GM23338 (cell line): ENCODE measurements around the gene OR4K1. TPM values are rescaled to one million over a fixed set of nuclear protein-coding genes. Genes with fewer than 3 reads are reported as not detected.
"Not testable (repeated sequence)": the region's sequence is repeated elsewhere in the genome, so short reads cannot be mapped to it uniquely, and the experiment has no call there.

Experiments
- ATAC-seq: fragments of 200-7000 bp; cut with Tn5 transposase; 3 replicates; pipeline ENCODE4 v1.9.1; 2020
- DNase-seq: peaks from one replicate; pipeline ENCODE4 v3.0.0-alpha.2; 2015; ENCODE audit warnings: low spot score
- H2AFZ ChIP-seq: fragments of 200-600 bp; sonication (generic); 2 replicates; pipeline ENCODE4 v1.8.0; 2016; ENCODE audit warnings: antibody characterized with exemption, mild to moderate bottlenecking, moderate library complexity
- H3F3A ChIP-seq: fragments of 200-600 bp; sonication (generic); replicated peaks from 2 replicates; pipeline ENCODE4 v1.8.0; 2017; ENCODE audit warnings: antibody characterized with exemption, mixed run types, low read depth
- H3K27ac ChIP-seq: fragments of 200-600 bp; sonication (generic); 2 replicates; pipeline ENCODE4 v1.6.1; 2016; ENCODE audit warnings: low read depth
- H3K27me3 ChIP-seq: fragments of 200-600 bp; sonication (generic); 2 replicates; pipeline ENCODE4 v1.8.0; 2016; ENCODE audit warnings: mild to moderate bottlenecking, mixed run types, moderate library complexity; ENCODE audit not compliant: insufficient read depth
- H3K36me3 ChIP-seq: fragments of 200-600 bp; sonication (generic); 2 replicates; pipeline ENCODE4 v1.8.0; 2016; ENCODE audit warnings: mild to moderate bottlenecking; ENCODE audit not compliant: insufficient read depth
- H3K4me1 ChIP-seq: fragments of 200-600 bp; sonication (generic); 2 replicates; pipeline ENCODE4 v1.8.0; 2016; ENCODE audit warnings: mild to moderate bottlenecking, moderate library complexity; ENCODE audit not compliant: insufficient read depth
- H3K4me2 ChIP-seq: fragments of 200-600 bp; sonication (generic); 2 replicates; pipeline ENCODE4 v1.7.1; 2017; ENCODE audit warnings: mixed run types
- H3K4me3 ChIP-seq: fragments of 200-600 bp; sonication (generic); 2 replicates; pipeline ENCODE4 v1.6.1; 2016; ENCODE audit warnings: mixed run types
- H3K79me2 ChIP-seq: fragments of 200-600 bp; sonication (generic); replicated peaks from 2 replicates; pipeline ENCODE4 v1.8.0; 2017; ENCODE audit warnings: mild to moderate bottlenecking; ENCODE audit not compliant: insufficient read depth
- H3K9me2 ChIP-seq: fragments of 200-600 bp; sonication (generic); 2 replicates; pipeline ENCODE4 v1.8.0; 2017; ENCODE audit not compliant: insufficient read depth
- H4K20me1 ChIP-seq: fragments of 200-600 bp; sonication (generic); replicated peaks from 2 replicates; pipeline ENCODE4 v1.8.0; 2017; ENCODE audit warnings: mild to moderate bottlenecking; ENCODE audit not compliant: insufficient read depth
- H3K27ac Mint-ChIP-seq: 2 replicates; pipeline ENCODE4 v1.8.0; 2020; ENCODE audit warnings: inconsistent platforms, mild to moderate bottlenecking, moderate library complexity, mixed read lengths
- H3K27me3 Mint-ChIP-seq: 3 replicates; pipeline ENCODE4 v1.8.0; 2022; ENCODE audit warnings: low read depth, mild to moderate bottlenecking, moderate library complexity, mixed read lengths, inconsistent platforms; ENCODE audit not compliant: insufficient read depth, poor library complexity
- H3K36me3 Mint-ChIP-seq: 3 replicates; pipeline ENCODE4 v1.8.0; 2021; ENCODE audit warnings: low read depth, mild to moderate bottlenecking, inconsistent platforms, moderate library complexity, mixed read lengths
- H3K4me1 Mint-ChIP-seq: 3 replicates; pipeline ENCODE4 v1.8.0; 2020; ENCODE audit warnings: mild to moderate bottlenecking, inconsistent platforms, mixed read lengths
- H3K4me3 Mint-ChIP-seq: 3 replicates; pipeline ENCODE4 v1.8.0; 2021; ENCODE audit warnings: moderate library complexity, mild to moderate bottlenecking, inconsistent platforms, mixed read lengths
- H3K9me3 Mint-ChIP-seq: 3 replicates; pipeline ENCODE4 v1.8.0; 2020; ENCODE audit warnings: moderate library complexity, mild to moderate bottlenecking, inconsistent platforms, mixed read lengths
- CREB1 ChIP-seq: fragments of 250-450 bp; sonication (Bioruptor Pico); IDR thresholded peaks from 2 replicates; pipeline ENCODE4 v1.5.0; 2020; ENCODE audit warnings: low read depth, mild to moderate bottlenecking, moderate library complexity
- CTCF ChIP-seq, 2 experiments: fragments of 200-600 bp in 1 of 2; sonication (generic) in 1 of 2; conservative IDR thresholded peaks; 2 replicates each; pipeline versions ENCODE4 v1.5.1 to v1.6.1; 2016 to 2017; ENCODE audit warnings: antibody characterized with exemption in 2 of 2, low read depth in 2 of 2, mild to moderate bottlenecking in 2 of 2, moderate library complexity in 1 of 2
- ETS1 ChIP-seq: IDR thresholded peaks from 2 replicates; pipeline ENCODE4 v1.6.1; 2016; ENCODE audit warnings: antibody characterized with exemption
- EZH2 ChIP-seq: fragments of 200-600 bp; sonication (generic); IDR thresholded peaks from one replicate; pipeline ENCODE4 v1.8.0; 2017; ENCODE audit warnings: antibody characterized with exemption, mild to moderate bottlenecking, low read depth; ENCODE audit not compliant: unreplicated experiment
- EZH2phosphoT487 ChIP-seq: fragments of 200-600 bp; sonication (generic); IDR thresholded peaks from one replicate; pipeline ENCODE4 v1.8.1; 2018; ENCODE audit warnings: antibody characterized with exemption; ENCODE audit not compliant: unreplicated experiment
- STAT1 ChIP-seq: IDR thresholded peaks from one replicate; pipeline ENCODE4 v1.6.1; 2016; ENCODE audit warnings: antibody characterized with exemption; ENCODE audit not compliant: unreplicated experiment
- polyA plus RNA-seq: library from polyadenylated mRNA; unstranded; fragments of >200 nt; fragmentation: Nextera tagmentation; extraction: Ambion mirVana; gene quantifications from 2 replicates; pipeline ENCODE4 v1.2.1, GENCODE V29; 2016
- total RNA-seq: library from RNA; depleted of rRNA; stranded (reverse); fragments of >200 nt; shearing (Covaris generic); gene quantifications from 2 replicates; pipeline ENCODE4 v1.2.3, GENCODE V29; 2014
- TF ChIP-seq, protein P1 (sequence below): fragments of 250-450 bp; sonication (Bioruptor Pico); IDR thresholded peaks from 2 replicates; pipeline ENCODE4 v1.5.0; 2020; ENCODE audit warnings: mild to moderate bottlenecking, moderate library complexity
- TF ChIP-seq, protein P2 (sequence below): IDR thresholded peaks from one replicate; pipeline ENCODE4 v1.6.1; 2018; ENCODE audit warnings: antibody characterized with exemption; ENCODE audit not compliant: unreplicated experiment

Gene OR4K1
- total and polyA plus RNA-seq, 2 experiments from 2014 or later, result not detected

GRCh38 chr14:19969735-19970134 lies 39.0 kb downstream of the OR4K1 start:
- not testable (repeated sequence) for H3K27me3 Mint-ChIP-seq, H3K79me2 ChIP-seq, H3K36me3 Mint-ChIP-seq, H3K4me1 ChIP-seq, H3K9me2 ChIP-seq, H3K4me1 Mint-ChIP-seq, H3K27ac ChIP-seq, H3K4me2 ChIP-seq, H3K27ac Mint-ChIP-seq, H4K20me1 ChIP-seq, H3K4me3 Mint-ChIP-seq, H2AFZ ChIP-seq, H3K4me3 ChIP-seq, ATAC-seq, DNase-seq, H3F3A ChIP-seq, H3K27me3 ChIP-seq, H3K36me3 ChIP-seq
- H3K9me3 Mint-ChIP-seq, result peaks cover 69% of the 10 kb centered on the region

DNA sequence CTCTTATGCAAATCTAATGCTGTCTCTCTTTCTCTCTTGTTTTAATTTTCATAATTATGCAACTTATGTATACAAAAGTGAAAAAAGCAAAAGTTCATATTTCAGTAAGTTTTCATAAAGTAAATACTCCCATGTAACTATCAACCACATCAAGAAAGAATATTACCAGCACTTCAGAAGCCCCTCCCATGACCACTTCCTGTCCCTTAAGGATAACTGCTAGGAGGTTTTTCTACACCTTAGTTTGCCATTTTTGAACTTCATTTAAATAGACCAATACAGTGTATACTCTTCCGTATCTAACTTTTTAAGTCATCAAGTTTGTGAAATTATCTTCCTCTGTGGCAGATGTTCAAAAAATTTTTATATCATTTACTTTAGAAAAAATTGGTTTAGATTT lies 44.1 kb downstream of the OR4K1 start:
- TF ChIP-seq, protein P1, sequence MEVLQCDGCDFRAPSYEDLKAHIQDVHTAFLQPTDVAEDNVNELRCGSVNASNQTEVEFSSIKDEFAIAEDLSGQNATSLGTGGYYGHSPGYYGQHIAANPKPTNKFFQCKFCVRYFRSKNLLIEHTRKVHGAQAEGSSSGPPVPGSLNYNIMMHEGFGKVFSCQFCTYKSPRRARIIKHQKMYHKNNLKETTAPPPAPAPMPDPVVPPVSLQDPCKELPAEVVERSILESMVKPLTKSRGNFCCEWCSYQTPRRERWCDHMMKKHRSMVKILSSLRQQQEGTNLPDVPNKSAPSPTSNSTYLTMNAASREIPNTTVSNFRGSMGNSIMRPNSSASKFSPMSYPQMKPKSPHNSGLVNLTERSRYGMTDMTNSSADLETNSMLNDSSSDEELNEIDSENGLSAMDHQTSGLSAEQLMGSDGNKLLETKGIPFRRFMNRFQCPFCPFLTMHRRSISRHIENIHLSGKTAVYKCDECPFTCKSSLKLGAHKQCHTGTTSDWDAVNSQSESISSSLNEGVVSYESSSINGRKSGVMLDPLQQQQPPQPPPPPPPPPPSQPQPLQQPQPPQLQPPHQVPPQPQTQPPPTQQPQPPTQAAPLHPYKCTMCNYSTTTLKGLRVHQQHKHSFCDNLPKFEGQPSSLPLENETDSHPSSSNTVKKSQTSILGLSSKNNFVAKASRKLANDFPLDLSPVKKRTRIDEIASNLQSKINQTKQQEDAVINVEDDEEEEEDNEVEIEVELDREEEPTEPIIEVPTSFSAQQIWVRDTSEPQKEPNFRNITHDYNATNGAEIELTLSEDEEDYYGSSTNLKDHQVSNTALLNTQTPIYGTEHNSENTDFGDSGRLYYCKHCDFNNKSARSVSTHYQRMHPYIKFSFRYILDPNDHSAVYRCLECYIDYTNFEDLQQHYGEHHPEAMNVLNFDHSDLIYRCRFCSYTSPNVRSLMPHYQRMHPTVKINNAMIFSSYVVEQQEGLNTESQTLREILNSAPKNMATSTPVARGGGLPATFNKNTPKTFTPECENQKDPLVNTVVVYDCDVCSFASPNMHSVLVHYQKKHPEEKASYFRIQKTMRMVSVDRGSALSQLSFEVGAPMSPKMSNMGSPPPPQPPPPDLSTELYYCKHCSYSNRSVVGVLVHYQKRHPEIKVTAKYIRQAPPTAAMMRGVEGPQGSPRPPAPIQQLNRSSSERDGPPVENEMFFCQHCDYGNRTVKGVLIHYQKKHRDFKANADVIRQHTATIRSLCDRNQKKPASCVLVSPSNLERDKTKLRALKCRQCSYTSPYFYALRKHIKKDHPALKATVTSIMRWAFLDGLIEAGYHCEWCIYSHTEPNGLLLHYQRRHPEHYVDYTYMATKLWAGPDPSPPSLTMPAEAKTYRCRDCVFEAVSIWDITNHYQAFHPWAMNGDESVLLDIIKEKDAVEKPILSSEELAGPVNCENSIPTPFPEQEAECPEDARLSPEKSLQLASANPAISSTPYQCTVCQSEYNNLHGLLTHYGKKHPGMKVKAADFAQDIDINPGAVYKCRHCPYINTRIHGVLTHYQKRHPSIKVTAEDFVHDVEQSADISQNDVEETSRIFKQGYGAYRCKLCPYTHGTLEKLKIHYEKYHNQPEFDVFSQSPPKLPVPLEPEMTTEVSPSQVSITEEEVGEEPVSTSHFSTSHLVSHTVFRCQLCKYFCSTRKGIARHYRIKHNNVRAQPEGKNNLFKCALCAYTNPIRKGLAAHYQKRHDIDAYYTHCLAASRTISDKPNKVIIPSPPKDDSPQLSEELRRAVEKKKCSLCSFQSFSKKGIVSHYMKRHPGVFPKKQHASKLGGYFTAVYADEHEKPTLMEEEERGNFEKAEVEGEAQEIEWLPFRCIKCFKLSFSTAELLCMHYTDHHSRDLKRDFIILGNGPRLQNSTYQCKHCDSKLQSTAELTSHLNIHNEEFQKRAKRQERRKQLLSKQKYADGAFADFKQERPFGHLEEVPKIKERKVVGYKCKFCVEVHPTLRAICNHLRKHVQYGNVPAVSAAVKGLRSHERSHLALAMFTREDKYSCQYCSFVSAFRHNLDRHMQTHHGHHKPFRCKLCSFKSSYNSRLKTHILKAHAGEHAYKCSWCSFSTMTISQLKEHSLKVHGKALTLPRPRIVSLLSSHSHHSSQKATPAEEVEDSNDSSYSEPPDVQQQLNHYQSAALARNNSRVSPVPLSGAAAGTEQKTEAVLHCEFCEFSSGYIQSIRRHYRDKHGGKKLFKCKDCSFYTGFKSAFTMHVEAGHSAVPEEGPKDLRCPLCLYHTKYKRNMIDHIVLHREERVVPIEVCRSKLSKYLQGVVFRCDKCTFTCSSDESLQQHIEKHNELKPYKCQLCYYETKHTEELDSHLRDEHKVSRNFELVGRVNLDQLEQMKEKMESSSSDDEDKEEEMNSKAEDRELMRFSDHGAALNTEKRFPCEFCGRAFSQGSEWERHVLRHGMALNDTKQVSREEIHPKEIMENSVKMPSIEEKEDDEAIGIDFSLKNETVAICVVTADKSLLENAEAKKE (CRISPR knock-in tag), result no peak
- TF ChIP-seq, protein P2, sequence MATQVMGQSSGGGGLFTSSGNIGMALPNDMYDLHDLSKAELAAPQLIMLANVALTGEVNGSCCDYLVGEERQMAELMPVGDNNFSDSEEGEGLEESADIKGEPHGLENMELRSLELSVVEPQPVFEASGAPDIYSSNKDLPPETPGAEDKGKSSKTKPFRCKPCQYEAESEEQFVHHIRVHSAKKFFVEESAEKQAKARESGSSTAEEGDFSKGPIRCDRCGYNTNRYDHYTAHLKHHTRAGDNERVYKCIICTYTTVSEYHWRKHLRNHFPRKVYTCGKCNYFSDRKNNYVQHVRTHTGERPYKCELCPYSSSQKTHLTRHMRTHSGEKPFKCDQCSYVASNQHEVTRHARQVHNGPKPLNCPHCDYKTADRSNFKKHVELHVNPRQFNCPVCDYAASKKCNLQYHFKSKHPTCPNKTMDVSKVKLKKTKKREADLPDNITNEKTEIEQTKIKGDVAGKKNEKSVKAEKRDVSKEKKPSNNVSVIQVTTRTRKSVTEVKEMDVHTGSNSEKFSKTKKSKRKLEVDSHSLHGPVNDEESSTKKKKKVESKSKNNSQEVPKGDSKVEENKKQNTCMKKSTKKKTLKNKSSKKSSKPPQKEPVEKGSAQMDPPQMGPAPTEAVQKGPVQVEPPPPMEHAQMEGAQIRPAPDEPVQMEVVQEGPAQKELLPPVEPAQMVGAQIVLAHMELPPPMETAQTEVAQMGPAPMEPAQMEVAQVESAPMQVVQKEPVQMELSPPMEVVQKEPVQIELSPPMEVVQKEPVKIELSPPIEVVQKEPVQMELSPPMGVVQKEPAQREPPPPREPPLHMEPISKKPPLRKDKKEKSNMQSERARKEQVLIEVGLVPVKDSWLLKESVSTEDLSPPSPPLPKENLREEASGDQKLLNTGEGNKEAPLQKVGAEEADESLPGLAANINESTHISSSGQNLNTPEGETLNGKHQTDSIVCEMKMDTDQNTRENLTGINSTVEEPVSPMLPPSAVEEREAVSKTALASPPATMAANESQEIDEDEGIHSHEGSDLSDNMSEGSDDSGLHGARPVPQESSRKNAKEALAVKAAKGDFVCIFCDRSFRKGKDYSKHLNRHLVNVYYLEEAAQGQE, result no peak
- no peak for TF ChIP-seq STAT1
- TF ChIP-seq EZH2, result no peak
- no peak for TF ChIP-seq EZH2phosphoT487
- TF ChIP-seq CTCF (conservative IDR thresholded peaks at IDR 0.05; ENCODE audit: low read depth in 2 of 2), result no peak
- TF ChIP-seq ETS1, result no peak
- TF ChIP-seq CREB1 (CRISPR knock-in tag), result no peak
- H3K36me3 ChIP-seq, result no peaks in the 10 kb centered on the region
- no peak overlapping the region for H3K4me3 ChIP-seq
- Mint-ChIP-seq H3K36me3 (peaks cover 20% of the 10 kb centered on the region), H3K27ac (no peak overlapping the region), H3K27me3 (peaks cover 4% of the 10 kb centered on the region), H3K4me3 (no peak overlapping the region), H3K4me1 (no peaks in the 10 kb centered on the region), H3K9me3 (peaks cover 72% of the 10 kb centered on the region)
- H3K27me3 ChIP-seq, result no peaks in the 10 kb centered on the region; the same call in 1 of the 2 replicates
- no peaks in the 10 kb centered on the region for H3K4me1 ChIP-seq
- H2AFZ ChIP-seq, result no peak overlapping the region
- H3K27ac ChIP-seq, result no peak overlapping the region
- no peaks in the 10 kb centered on the region for H3K79me2 ChIP-seq
- no peaks in the 10 kb centered on the region for H3K9me2 ChIP-seq
- DNase-seq (no peak), ATAC-seq (no peak)
- no peaks in the 10 kb centered on the region for H3F3A ChIP-seq
- no peak overlapping the region for H3K4me2 ChIP-seq
- H4K20me1 ChIP-seq, result no peaks in the 10 kb centered on the region
